Measurements from ENCODE around the gene ERF. TPM values are rescaled to one million over a fixed set of nuclear protein-coding genes. Genes with fewer than 3 reads are reported as not detected.

ERF gene
- total RNA-seq, 1 experiment from 2014 or later: 96.1 TPM

GRCh38 chr19:42201489-42202289 is 53.2 kb downstream of the ERF start:
- H2AFZ ChIP-seq (ENCODE audit: low read depth, low read length, poor library complexity, severe bottlenecking): no peak overlapping the region
- peaks cover 23 to 55% of the 10 kb centered on the region in 2 experiments for H3K36me3 ChIP-seq (ENCODE audit: control insufficient read depth in 1 of 2, insufficient read depth in 2 of 2, low read length in 2 of 2)
- no peaks in the 10 kb centered on the region for H3K9me3 ChIP-seq (ENCODE audit: control insufficient read depth in 1 of 2, insufficient read depth in 1 of 2, low read depth in 1 of 2, low read length in 2 of 2)
- H3K27me3 ChIP-seq (ENCODE audit: insufficient read depth, low read length): no peaks in the 10 kb centered on the region
- ChIA-PET POLR2A (no interaction called here), RAD21 (ENCODE audit: low non-redundant PET in 1 of 2, low total read pairs in 2 of 2, uncharacterized antibody in 2 of 2, unreplicated experiment in 2 of 2) (no interaction called here), CTCF (no interaction called here)
- 0 out of 2 replicates have a peak, but pooled peaks cover 6% of the 10 kb centered on the region for H4K20me1 ChIP-seq (ENCODE audit: insufficient read depth)
- H3K4me1 ChIP-seq (ENCODE audit: control insufficient read depth in 1 of 2, insufficient read depth in 2 of 2, low read length in 2 of 2): peaks cover 0 to 42% of the 10 kb centered on the region in 2 experiments; a peak in 3 of 4 replicates
- H3K4me3 ChIP-seq (replicated peaks in 1 of 2; ENCODE audit: low read depth in 1 of 2, low read length in 2 of 2): no peak overlapping the region
- peaks cover 73% of the 10 kb centered on the region for H3K79me2 ChIP-seq (ENCODE audit: insufficient read depth, low read length)
- BruUV-seq (replicated peaks): no TSS peak
- no peak overlapping the region for H3K9ac ChIP-seq (ENCODE audit: low read length)
- intact Hi-C loops (cut with micrococcal nuclease): no loop called here
- H3K27ac ChIP-seq (ENCODE audit: low read depth, low read length): no peak overlapping the region
- DNase-seq (ENCODE audit: low read depth, low spot score): no peak
- no peaks in the 10 kb centered on the region for H3K9me2 ChIP-seq (ENCODE audit: insufficient read depth)
- no peak for ATAC-seq
- TF ChIP-seq RAD21 (IDR thresholded peaks at IDR 0.05; ENCODE audit: low read depth): no peak
- TF ChIP-seq POLR2AphosphoS5 (IDR thresholded peaks at IDR 0.05; ENCODE audit: low read depth, low read length): no peak
- TF ChIP-seq CBX3 (IDR thresholded peaks at IDR 0.05; ENCODE audit: low read depth): no peak
- TF ChIP-seq JUND (IDR thresholded peaks at IDR 0.05): no peak
- TF ChIP-seq, protein P1, sequence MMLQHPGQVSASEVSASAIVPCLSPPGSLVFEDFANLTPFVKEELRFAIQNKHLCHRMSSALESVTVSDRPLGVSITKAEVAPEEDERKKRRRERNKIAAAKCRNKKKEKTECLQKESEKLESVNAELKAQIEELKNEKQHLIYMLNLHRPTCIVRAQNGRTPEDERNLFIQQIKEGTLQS (IDR thresholded peaks at IDR 0.05): no peak
- no peak for TF ChIP-seq CEBPB (IDR thresholded peaks at IDR 0.05; ENCODE audit: low read depth)
- TF ChIP-seq, protein P2, sequence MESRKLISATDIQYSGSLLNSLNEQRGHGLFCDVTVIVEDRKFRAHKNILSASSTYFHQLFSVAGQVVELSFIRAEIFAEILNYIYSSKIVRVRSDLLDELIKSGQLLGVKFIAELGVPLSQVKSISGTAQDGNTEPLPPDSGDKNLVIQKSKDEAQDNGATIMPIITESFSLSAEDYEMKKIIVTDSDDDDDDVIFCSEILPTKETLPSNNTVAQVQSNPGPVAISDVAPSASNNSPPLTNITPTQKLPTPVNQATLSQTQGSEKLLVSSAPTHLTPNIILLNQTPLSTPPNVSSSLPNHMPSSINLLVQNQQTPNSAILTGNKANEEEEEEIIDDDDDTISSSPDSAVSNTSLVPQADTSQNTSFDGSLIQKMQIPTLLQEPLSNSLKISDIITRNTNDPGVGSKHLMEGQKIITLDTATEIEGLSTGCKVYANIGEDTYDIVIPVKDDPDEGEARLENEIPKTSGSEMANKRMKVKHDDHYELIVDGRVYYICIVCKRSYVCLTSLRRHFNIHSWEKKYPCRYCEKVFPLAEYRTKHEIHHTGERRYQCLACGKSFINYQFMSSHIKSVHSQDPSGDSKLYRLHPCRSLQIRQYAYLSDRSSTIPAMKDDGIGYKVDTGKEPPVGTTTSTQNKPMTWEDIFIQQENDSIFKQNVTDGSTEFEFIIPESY (IDR thresholded peaks at IDR 0.05; ENCODE audit: extremely low read depth, insufficient replicate concordance, low read length): no peak
- no peak overlapping the region for H3K4me2 ChIP-seq (ENCODE audit: low read length)
